ENCODE results near the gene ADA.

DNA sequence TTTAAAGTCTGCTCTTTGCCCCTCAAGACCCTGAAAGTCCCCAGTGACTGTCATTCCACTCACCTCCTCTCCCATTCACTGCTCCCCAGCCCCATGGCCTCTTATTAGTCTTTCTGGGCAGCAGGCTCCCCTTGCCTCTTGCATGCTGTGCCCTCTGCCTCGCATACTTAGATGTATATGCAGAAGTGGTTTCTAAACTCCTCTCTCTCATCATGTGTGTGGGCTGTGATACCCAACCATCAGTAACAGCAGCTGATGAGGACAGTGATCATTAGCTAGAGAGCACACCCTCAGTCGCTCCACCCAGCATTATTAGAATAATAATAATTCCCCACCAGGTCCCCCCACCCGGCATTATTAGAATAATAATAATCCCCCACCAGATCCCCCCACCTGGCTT is 54.6 kb downstream of the ADA start:
- no peak for TF ChIP-seq SIN3A (IDR thresholded peaks at IDR 0.05; ENCODE audit: borderline replicate concordance, insufficient read depth, low read length)
- TF ChIP-seq REST (IDR thresholded peaks at IDR 0.05; ENCODE audit: insufficient read depth in 1 of 2, low read depth in 2 of 2, low read length in 2 of 2), result no peak
- no peak for TF ChIP-seq TAF1 (IDR thresholded peaks at IDR 0.05; ENCODE audit: borderline replicate concordance, insufficient read depth, low read length)
- TF ChIP-seq FOXP2 (optimal IDR thresholded peaks at IDR 0.05; ENCODE audit: borderline replicate concordance, extremely low read depth, extremely low read length, insufficient read depth), result no peak
- TF ChIP-seq POLR2AphosphoS5 (IDR thresholded peaks at IDR 0.05; ENCODE audit: low read depth, low read length), result no peak

All from PFSK-1 (cell line).